Hepatocyte (in vitro differentiated cells): ENCODE data around the gene APBB1IP. TPM values are rescaled to one million over a fixed set of nuclear protein-coding genes. Genes with fewer than 3 reads are reported as not detected.

ENCODE experiments used
- DNase-seq: peaks from one replicate; pipeline ENCODE4 v3.0.0-alpha.2; 2016; ENCODE audit warnings: low spot score
- H2AFZ ChIP-seq: fragments of 200-600 bp; sonication (generic); 2 replicates; pipeline ENCODE4 v1.6.0; 2016; ENCODE audit warnings: antibody characterized with exemption, mild to moderate bottlenecking
- H3K27ac ChIP-seq: fragments of 200-600 bp; sonication (generic); 2 replicates; pipeline ENCODE4 v1.5.1; 2016; ENCODE audit warnings: mild to moderate bottlenecking
- H3K27me3 ChIP-seq: fragments of 200-600 bp; sonication (generic); 2 replicates; pipeline ENCODE4 v1.6.1; 2016
- H3K36me3 ChIP-seq: fragments of 200-600 bp; sonication (generic); replicated peaks from 2 replicates; pipeline ENCODE4 v1.5.1; 2016; ENCODE audit warnings: low read depth; ENCODE audit not compliant: insufficient read depth
- H3K4me1 ChIP-seq: fragments of 200-600 bp; sonication (generic); 2 replicates; pipeline ENCODE4 v1.5.1; 2016; ENCODE audit warnings: mild to moderate bottlenecking, moderate library complexity; ENCODE audit not compliant: insufficient read depth
- H3K4me2 ChIP-seq: fragments of 200-600 bp; sonication (generic); 2 replicates; pipeline ENCODE4 v1.6.0; 2016
- H3K4me3 ChIP-seq: fragments of 200-600 bp; sonication (generic); 2 replicates; pipeline ENCODE4 v1.5.1; 2016; ENCODE audit warnings: mild to moderate bottlenecking
- H3K79me2 ChIP-seq: fragments of 200-600 bp; sonication (generic); 2 replicates; pipeline ENCODE4 v1.6.0; 2017; ENCODE audit warnings: mild to moderate bottlenecking
- H3K9me2 ChIP-seq: fragments of 200-600 bp; sonication (generic); replicated peaks from 2 replicates; pipeline ENCODE4 v1.6.0; 2017; ENCODE audit warnings: mild to moderate bottlenecking; ENCODE audit not compliant: insufficient read depth
- H3K9me3 ChIP-seq: fragments of 200-600 bp; sonication (generic); 2 replicates; pipeline ENCODE4 v1.5.1; 2016; ENCODE audit warnings: low read depth, mild to moderate bottlenecking
- H4K20me1 ChIP-seq: fragments of 200-600 bp; sonication (generic); 2 replicates; pipeline ENCODE4 v1.6.0; 2016; ENCODE audit warnings: mild to moderate bottlenecking; ENCODE audit not compliant: insufficient read depth, poor library complexity, severe bottlenecking
- EZH2 ChIP-seq: fragments of 200-600 bp; sonication (generic); IDR thresholded peaks from 2 replicates; pipeline ENCODE4 v1.6.1; 2016; ENCODE audit warnings: antibody characterized with exemption, mild to moderate bottlenecking, borderline replicate concordance
- EZH2phosphoT487 ChIP-seq: fragments of 200-600 bp; sonication (generic); IDR thresholded peaks from one replicate; pipeline ENCODE4 v1.6.1; 2018; ENCODE audit warnings: antibody characterized with exemption, mild to moderate bottlenecking, low read depth, moderate library complexity; ENCODE audit not compliant: unreplicated experiment, severe bottlenecking
- WGBS: methylation state at CpG from one replicate; pipeline ENCODE4 v1.1.6; 2016; ENCODE audit warnings: low lambda C conversion rate; ENCODE audit errors: missing lambda C conversion rate; 5-methylcytosine and 5-hydroxymethylcytosine counted together
- polyA plus RNA-seq: library from polyadenylated mRNA; unstranded; fragments of >200 nt; fragmentation: Nextera tagmentation; extraction: Ambion mirVana; gene quantifications from 2 replicates; pipeline ENCODE4 v1.2.1, GENCODE V29; 2016
- total RNA-seq: library from RNA; depleted of rRNA; stranded (reverse); fragments of >200 nt; gene quantifications from 2 replicates; pipeline ENCODE4 v1.2.3, GENCODE V29; 2014
- TF ChIP-seq, protein P1 (sequence below): fragments of 200-600 bp; sonication (generic); IDR thresholded peaks from 2 replicates; pipeline ENCODE4 v1.5.1; 2016; ENCODE audit warnings: antibody characterized with exemption, mild to moderate bottlenecking; ENCODE audit not compliant: poor library complexity

Gene APBB1IP
- total and polyA plus RNA-seq, 2 experiments from 2014 or later = 1.1 to 1.8 TPM

DNA sequence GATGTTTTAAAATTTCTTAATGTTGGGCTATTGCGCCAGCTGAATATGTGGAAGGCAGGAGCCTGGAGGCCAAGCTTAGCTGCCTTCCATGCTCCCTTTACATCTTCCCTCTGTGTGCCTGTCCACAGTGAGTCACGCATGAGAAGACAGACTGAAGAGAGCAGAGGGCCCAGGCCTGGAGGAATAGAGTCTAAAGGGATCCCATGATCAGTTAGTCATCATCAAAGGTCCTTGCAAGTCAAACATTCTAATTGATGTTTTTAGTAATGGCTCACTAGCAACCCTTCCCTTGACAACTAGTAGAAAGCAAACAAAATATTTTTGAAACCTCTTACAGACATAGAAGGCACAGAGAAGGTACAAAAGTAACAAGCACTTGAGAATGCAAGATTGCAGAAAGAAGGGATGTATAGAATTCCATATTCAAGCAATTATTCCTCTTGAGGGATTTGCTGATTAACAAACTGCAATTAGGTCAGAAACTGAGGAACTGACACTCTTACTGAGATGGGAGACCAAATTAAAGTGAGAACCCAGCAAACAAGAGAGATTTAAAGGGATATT lies 30.7 kb upstream of the APBB1IP start:
- Histone ChIP-seq H3K27ac (peak overlapping the region; percentile 32), H3K9me2 (no peaks in the 10 kb centered on the region), H3K4me2 (no peak overlapping the region), H3K27me3 (no peaks in the 10 kb centered on the region), H4K20me1 (no peaks in the 10 kb centered on the region), H3K79me2 (no peaks in the 10 kb centered on the region), H3K4me1 (no peaks in the 10 kb centered on the region), H3K9me3 (no peaks in the 10 kb centered on the region), H3K36me3 (no peaks in the 10 kb centered on the region), H3K4me3 (no peak overlapping the region), H2AFZ (no peak overlapping the region)
- WGBS = 81% methylated on average over 2 of the region's 2 CpGs
- TF ChIP-seq, protein P1, sequence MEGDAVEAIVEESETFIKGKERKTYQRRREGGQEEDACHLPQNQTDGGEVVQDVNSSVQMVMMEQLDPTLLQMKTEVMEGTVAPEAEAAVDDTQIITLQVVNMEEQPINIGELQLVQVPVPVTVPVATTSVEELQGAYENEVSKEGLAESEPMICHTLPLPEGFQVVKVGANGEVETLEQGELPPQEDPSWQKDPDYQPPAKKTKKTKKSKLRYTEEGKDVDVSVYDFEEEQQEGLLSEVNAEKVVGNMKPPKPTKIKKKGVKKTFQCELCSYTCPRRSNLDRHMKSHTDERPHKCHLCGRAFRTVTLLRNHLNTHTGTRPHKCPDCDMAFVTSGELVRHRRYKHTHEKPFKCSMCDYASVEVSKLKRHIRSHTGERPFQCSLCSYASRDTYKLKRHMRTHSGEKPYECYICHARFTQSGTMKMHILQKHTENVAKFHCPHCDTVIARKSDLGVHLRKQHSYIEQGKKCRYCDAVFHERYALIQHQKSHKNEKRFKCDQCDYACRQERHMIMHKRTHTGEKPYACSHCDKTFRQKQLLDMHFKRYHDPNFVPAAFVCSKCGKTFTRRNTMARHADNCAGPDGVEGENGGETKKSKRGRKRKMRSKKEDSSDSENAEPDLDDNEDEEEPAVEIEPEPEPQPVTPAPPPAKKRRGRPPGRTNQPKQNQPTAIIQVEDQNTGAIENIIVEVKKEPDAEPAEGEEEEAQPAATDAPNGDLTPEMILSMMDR = no peak
- no peak for TF ChIP-seq EZH2phosphoT487
- no peak for TF ChIP-seq EZH2
- DNase-seq = peak; percentile 66

GRCh38 chr10:26408858-26409494 lies 29.2 kb upstream of the APBB1IP start:
- Histone ChIP-seq H3K4me1 (no peaks in the 10 kb centered on the region), H3K4me3 (no peak overlapping the region), H3K9me3 (no peaks in the 10 kb centered on the region), H3K27ac (no peak overlapping the region), H3K4me2 (no peak overlapping the region), H4K20me1 (no peaks in the 10 kb centered on the region), H3K27me3 (no peaks in the 10 kb centered on the region), H2AFZ (no peak overlapping the region), H3K79me2 (no peaks in the 10 kb centered on the region), H3K36me3 (no peaks in the 10 kb centered on the region), H3K9me2 (no peaks in the 10 kb centered on the region)
- TF ChIP-seq, protein P1 = no peak
- TF ChIP-seq EZH2phosphoT487 = no peak
- no peak for TF ChIP-seq EZH2
- 91% methylated on average over 5 of the region's 5 CpGs for WGBS
- DNase-seq = no peak

GRCh38 chr10:26410356-26410755 lies 27.8 kb upstream of the APBB1IP start:
- 78% methylated on average over 6 of the region's 6 CpGs for WGBS
- no peak for DNase-seq
- no peak overlapping the region for H3K27ac ChIP-seq

More at GRCh38 chr10:26410356-26410755, 27.8 kb upstream of the APBB1IP start:
- Histone ChIP-seq H3K4me2 (no peak overlapping the region), H3K4me3 (no peak overlapping the region), H3K4me1 (no peaks in the 10 kb centered on the region), H3K36me3 (no peaks in the 10 kb centered on the region), H3K27me3 (no peaks in the 10 kb centered on the region), H3K9me3 (no peaks in the 10 kb centered on the region), H2AFZ (no peak overlapping the region), H3K79me2 (no peaks in the 10 kb centered on the region), H3K9me2 (no peaks in the 10 kb centered on the region), H4K20me1 (no peaks in the 10 kb centered on the region)
- TF ChIP-seq EZH2phosphoT487 = no peak
- no peak for TF ChIP-seq EZH2
- TF ChIP-seq, protein P1 = no peak
